ENCODE measurements around the gene ZSCAN22. TPM values are rescaled to one million over a fixed set of nuclear protein-coding genes. Genes with fewer than 3 reads are reported as not detected.

Gene ZSCAN22
- total RNA-seq, 4 donors from 2014 or later, result 2.2 to 3.2 (median 2.9) TPM

DNA sequence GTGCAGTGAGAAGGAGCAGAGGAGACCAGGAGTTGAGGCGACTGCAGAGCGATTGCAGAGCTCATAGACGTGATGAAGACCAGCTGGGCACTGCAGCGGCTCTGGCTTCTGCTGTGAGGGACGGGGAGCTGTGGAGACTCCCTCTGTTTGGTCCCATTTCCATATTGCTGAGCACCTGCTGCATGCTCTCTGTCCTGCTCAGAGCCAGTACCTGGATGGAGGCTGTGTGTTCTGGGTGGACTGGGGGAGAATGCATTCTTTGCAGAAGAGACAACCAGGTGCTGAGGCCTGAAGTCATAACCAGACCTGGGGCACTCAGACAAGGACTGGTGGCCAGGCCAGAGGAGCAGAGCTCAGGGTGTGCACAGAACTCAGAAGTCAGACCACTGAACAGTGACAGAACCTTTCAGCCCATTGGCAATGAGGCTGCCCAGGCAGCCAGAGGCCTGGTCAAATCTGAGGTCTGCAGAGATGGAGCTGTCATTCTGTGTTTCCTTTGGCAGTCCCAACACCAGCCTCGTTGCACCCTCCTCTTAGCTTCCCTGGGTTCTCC lies 27.8 kb downstream of the ZSCAN22 start:
- no peak overlapping the region for H3K27ac ChIP-seq
- TF ChIP-seq, protein P1, sequence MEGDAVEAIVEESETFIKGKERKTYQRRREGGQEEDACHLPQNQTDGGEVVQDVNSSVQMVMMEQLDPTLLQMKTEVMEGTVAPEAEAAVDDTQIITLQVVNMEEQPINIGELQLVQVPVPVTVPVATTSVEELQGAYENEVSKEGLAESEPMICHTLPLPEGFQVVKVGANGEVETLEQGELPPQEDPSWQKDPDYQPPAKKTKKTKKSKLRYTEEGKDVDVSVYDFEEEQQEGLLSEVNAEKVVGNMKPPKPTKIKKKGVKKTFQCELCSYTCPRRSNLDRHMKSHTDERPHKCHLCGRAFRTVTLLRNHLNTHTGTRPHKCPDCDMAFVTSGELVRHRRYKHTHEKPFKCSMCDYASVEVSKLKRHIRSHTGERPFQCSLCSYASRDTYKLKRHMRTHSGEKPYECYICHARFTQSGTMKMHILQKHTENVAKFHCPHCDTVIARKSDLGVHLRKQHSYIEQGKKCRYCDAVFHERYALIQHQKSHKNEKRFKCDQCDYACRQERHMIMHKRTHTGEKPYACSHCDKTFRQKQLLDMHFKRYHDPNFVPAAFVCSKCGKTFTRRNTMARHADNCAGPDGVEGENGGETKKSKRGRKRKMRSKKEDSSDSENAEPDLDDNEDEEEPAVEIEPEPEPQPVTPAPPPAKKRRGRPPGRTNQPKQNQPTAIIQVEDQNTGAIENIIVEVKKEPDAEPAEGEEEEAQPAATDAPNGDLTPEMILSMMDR (IDR thresholded peaks at IDR 0.05), result no peak
- TF ChIP-seq POLR2A (IDR thresholded peaks at IDR 0.05), result no peak
- no peak overlapping the region for H3K4me3 ChIP-seq
- peaks cover 10 to 38% (median 13%) of the 10 kb centered on the region in 3 donors for H3K4me1 ChIP-seq
- H3K27me3 ChIP-seq, result peaks cover 0 to 49% (median 0%) of the 10 kb centered on the region in 4 donors
- DNase-seq, result no peak
- intact Hi-C loops (cut with DNase I), result no loop called here
- peaks cover 0 to 10% (median 0%) of the 10 kb centered on the region in 3 donors for H3K9me3 ChIP-seq
- peaks cover 0 to 6% (median 0%) of the 10 kb centered on the region in 3 donors for H3K36me3 ChIP-seq
- WGBS, 2 donors, result 57 to 66% methylated on average over 2 to 6 of the region's 6 CpGs

DNA sequence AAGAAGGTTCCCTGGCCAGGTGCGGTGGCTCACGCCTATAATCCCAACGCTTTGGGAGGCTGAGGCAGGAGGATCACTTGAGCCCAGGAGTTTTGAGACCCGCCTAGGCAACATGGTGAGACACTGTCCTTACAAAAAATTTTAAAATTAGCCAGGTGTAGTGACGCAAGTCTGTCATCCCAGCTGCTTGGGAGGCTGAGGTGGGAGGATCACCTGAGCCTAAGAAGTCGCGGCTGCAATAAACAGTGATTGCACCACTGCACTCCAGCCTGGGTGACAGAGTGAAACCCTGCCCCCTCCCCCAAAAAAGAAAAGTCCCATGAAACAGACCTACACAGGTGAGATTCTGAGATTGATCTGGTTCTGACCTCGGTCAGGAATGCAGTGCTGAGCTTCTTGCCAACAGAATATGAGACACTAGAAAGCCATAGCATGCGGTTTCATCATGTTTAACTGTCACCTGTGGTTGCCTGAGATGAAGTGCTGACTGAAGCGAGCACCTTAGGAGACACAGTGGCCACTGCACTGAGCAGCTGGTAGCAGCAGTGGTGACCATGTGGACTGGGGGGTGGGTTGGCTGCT lies 28.5 kb downstream of the ZSCAN22 start:
- H3K27ac ChIP-seq, result no peak overlapping the region
- no peak overlapping the region for H3K4me3 ChIP-seq
- H3K9me3 ChIP-seq, result peaks cover 0 to 10% (median 0%) of the 10 kb centered on the region in 3 donors
- peaks cover 4 to 30% (median 10%) of the 10 kb centered on the region in 3 donors for H3K4me1 ChIP-seq
- TF ChIP-seq, protein P1 (IDR thresholded peaks at IDR 0.05), result no peak
- no peak for TF ChIP-seq POLR2A (IDR thresholded peaks at IDR 0.05)
- H3K27me3 ChIP-seq, result peaks cover 0 to 42% (median 0%) of the 10 kb centered on the region in 4 donors
- DNase-seq, result no peak
- peaks cover 0 to 2% (median 0%) of the 10 kb centered on the region in 3 donors for H3K36me3 ChIP-seq
- intact Hi-C loops (cut with DNase I), result no loop called here
- WGBS, 2 donors, result 88 to 100% methylated on average over 3 to 7 of the region's 10 CpGs

DNA sequence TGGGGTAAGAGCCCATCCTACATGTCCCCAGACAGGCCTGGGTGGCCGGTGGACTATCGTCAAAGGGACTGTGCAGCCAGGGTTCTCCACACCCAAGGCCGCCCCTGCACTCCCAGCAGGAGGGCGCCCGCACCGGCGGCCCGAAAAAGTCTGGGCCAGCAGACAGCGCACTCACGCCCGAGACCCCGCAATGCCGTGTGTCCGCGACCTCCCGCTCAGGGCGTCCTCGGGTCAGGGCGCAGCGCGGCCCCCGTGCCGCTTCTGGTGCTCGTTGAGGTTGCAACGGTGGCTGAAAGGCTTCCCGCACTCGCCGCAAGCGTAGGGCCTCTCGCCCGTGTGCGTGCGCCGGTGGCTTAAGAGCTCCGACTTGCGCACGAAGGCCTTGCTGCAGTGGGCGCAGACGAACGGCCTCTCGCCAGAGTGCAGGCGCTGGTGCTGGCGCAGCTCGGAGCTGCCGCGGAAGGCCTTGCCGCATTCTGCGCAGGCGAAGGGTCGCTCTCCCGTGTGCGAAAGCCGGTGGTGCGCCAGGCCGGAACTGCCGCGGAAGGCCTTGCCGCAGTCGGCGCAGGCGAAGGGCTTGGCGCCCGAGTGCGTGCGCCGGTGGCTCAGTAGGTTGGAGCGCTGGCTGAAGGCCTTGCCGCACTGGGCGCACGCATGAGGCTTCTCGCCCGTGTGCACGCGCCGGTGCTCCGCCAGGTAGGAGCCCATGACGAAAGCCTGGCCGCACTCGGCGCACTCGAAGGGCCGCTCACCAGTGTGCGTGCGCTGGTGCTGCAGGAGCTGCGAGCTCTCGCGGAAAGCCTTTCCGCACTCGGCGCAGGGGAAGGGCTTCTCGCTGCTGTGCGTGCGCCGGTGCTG lies 29.3 kb downstream of the ZSCAN22 start:
- no peaks in the 10 kb centered on the region for H3K36me3 ChIP-seq
- intact Hi-C loops (cut with DNase I), result no loop called here
- peaks cover 0 to 33% (median 0%) of the 10 kb centered on the region in 4 donors for H3K27me3 ChIP-seq
- 23% methylated on average over 7 of the region's 94 CpGs; no CpG with 5 or more reads in 1 of the 2 donors for WGBS, 2 donors
- H3K9me3 ChIP-seq, result peaks cover 0 to 10% (median 0%) of the 10 kb centered on the region in 3 donors
- peak overlapping the region; percentile 10 to 60 (median 32) for H3K4me3 ChIP-seq
- no peak for DNase-seq
- peaks cover 4 to 25% (median 7%) of the 10 kb centered on the region in 3 donors for H3K4me1 ChIP-seq
- TF ChIP-seq, protein P1 (IDR thresholded peaks at IDR 0.05), result no peak
- no peak for TF ChIP-seq POLR2A (IDR thresholded peaks at IDR 0.05)
- H3K27ac ChIP-seq, result no peak overlapping the region

DNA sequence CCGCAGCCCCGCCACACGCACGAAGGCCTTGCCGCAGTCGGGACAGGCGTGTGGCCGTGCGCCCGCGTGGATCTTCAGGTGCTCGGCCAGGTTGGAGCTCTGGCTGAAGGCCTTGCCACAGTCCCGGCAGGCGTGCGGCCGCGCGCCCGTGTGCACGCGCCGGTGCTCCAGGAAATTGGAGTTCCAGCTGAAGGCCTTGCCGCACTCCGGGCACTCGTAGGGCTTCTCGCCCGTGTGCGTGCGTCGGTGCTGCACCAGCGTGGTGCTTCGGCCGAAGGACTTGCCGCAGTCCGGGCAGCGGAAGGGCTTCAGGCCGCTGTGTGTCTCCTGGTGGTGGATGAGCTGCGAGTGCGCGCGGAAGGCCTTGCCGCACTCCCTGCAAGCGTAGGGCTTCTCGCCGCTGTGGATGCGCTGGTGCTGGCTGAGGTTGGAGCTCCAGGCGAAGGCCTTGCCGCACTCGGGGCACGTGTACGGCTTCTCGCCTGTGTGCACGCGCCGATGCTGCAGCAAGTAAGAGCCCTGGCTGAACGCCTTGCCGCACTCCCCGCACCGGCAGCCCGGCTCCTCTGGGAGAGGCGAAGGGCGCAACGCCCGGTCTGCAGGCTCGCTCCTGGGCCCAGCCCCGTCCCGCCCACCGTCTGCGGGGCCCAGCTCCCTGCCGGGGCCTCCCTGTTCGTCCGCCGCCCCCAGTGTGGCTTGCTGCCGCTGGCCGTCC lies 30.1 kb downstream of the ZSCAN22 start:
- no peak overlapping the region for H3K27ac ChIP-seq
- peak overlapping the region; percentile 10 to 60 (median 32) for H3K4me3 ChIP-seq
- no peaks in the 10 kb centered on the region for H3K36me3 ChIP-seq
- peaks cover 0 to 10% (median 0%) of the 10 kb centered on the region in 3 donors for H3K9me3 ChIP-seq
- H3K27me3 ChIP-seq, result peaks cover 0 to 26% (median 0%) of the 10 kb centered on the region in 4 donors
- intact Hi-C loops (cut with DNase I), result no loop called here
- peaks cover 7 to 33% (median 10%) of the 10 kb centered on the region in 3 donors for H3K4me1 ChIP-seq
- WGBS, 2 donors, result 53% methylated on average over 42 of the region's 75 CpGs; no CpG with 5 or more reads in 1 of the 2 donors
- no peak for DNase-seq
- TF ChIP-seq, protein P1 (IDR thresholded peaks at IDR 0.05), result no peak
- TF ChIP-seq POLR2A (IDR thresholded peaks at IDR 0.05), result no peak

All from esophagus squamous epithelium (tissue), 5 donors.